Measurements from ENCODE around the gene ANKRD18B.
A peak's percentile ranks its signal among the peaks of the same experiment; 100 is the strongest.
"Not testable (repeated sequence)": the region's sequence is repeated elsewhere in the genome, so short reads cannot be mapped to it uniquely, and the experiment has no call there.

Gene ANKRD18B

DNA sequence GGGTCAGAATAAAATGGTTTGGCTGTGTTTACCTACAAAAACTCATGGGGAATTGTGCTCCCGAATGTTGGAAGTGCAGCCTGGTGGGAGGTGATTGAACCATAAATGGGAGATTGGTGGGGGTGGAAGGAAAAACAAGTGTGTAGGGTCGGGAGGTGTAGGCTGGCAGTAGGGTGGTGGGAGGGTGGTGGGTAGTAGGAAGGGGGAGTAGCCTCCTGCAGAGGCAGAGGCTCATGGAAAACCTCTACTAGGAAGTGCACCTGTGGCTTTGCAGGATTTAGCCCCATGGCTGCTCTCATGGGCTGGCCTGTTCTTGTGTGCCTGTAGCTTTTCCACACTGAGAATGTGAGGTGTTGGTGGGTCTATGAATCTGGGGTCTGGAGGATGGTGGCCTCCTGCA, 63.7 kb downstream of the ANKRD18B start:
- not testable (repeated sequence) for DNase-seq (ENCODE audit: low read depth); H3K4me3 ChIP-seq (ENCODE audit: control insufficient read depth, low read depth, low read length)

DNA sequence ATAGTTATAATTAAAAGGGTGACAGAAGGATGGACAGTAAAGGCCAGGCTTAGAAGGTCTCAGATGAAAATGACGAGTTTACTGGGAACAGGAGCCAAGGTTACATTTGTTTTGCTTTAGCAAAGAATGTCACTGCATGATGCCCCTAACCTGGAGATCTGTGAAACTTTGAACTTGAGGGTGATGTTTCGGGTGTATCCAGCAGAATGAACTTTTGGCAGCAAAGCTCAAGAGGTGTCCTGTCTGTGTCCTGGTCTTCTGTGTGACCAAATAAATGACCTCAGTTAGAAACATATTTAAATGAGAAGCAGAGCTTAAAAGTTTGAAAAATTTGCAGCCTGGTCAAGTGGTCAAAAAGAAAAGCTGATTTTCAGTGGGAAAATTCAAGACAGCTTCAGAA, 64.8 kb downstream of the ANKRD18B start:
- H3K4me3 ChIP-seq (ENCODE audit: control insufficient read depth, low read depth, low read length); DNase-seq (ENCODE audit: low read depth): not testable (repeated sequence)

DNA sequence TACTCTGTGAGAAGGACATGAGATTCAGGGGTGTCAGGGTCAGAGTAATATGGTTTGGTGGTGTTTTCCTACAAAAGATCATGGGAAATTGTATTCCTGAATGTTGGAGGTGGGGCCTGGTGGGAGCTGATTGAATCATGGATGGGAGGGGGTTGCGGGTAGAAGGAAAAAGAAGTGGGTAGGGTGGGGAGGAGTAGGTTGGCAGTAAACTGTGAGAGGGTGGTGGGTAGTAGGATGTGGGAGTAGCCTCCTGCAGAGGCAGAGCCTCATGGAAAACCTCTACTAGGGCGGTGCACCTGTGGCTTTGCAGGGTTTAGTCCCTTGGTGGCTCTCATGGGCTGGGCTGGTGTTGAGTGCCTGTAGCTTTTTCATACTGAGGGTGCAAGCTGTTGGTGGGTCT, 66.8 kb downstream of the ANKRD18B start:
- not testable (repeated sequence) for H3K4me3 ChIP-seq (ENCODE audit: control insufficient read depth, low read depth, low read length); DNase-seq (ENCODE audit: low read depth)

DNA sequence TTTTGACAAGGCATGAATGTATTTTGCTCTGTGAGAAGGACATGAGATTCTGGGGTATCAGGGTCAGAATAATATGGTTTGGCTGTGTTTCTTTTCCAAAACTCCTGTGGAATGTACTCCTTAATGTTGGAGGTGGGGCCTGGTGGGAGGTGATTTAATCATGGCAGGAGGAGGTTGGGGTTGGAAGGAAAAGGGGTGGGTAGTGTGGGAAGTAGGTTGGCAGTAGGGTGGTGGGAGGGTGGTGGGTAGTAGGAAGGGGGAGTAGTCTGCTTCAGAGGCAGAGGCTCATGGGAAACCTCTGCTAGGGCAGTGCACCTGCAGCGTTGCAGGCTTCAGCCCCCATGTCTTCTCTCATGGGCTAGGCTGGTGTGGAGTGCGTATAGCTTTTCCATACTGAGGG, 72.9 kb downstream of the ANKRD18B start:
- DNase-seq (ENCODE audit: low read depth) = not testable (repeated sequence)

DNA sequence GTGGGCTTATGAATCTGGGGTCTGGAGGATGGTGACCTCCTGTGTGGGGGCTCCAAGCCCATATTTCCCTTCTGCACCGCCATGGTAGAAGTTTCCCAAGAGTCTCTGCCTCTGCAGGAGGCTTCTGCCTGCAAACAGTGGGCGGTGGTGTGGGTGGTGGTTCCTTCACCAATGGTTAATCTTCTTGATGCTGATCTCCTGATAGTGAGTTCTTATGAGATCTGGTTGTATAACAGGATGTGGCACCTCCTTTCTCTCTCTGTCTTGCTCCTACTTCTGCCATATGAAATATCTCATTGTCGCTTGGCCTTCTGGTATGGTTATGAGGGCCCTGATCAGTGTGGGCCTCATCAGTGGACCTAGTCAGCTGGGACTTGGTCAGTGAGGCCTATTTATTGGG, 73.3 kb downstream of the ANKRD18B start:
- not testable (repeated sequence) for H3K4me3 ChIP-seq (ENCODE audit: control insufficient read depth, low read depth, low read length); DNase-seq (ENCODE audit: low read depth)

More for the DNA sequence above, 72.9 kb downstream of the ANKRD18B start:
- not testable (repeated sequence) for H3K4me3 ChIP-seq (ENCODE audit: control insufficient read depth, low read depth, low read length)

DNA sequence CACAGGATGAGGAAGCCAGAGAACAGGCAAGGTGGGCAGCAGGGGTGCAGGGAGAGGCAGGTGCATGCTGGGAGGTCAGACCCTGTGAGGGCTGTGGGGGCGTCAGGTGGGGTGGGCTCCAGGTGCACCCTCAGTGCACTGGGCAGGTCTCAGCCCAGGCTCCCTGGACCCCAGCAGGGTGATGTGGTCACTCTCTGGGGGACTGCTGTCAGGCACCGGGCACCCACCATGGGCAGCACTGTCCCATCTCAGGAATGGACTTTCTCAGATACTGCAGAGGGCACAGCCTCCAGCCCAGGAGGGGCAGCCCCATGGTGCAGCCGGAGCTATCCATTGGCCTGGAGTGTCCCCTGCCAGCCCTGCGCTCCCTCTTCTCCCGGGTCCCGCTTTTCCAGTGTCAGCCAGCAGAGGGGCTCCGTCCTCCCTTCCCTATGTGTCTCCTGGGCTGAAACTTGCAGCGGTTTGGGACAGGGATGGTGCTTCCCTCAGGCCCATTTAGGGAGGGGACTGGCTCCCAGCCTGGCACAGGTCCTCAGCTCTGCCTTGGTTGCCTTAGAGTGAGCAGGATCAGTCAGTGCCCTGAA, 74.8 kb downstream of the ANKRD18B start:
- not testable (repeated sequence) for H3K4me3 ChIP-seq (ENCODE audit: control insufficient read depth, low read depth, low read length); DNase-seq (ENCODE audit: low read depth)

DNA sequence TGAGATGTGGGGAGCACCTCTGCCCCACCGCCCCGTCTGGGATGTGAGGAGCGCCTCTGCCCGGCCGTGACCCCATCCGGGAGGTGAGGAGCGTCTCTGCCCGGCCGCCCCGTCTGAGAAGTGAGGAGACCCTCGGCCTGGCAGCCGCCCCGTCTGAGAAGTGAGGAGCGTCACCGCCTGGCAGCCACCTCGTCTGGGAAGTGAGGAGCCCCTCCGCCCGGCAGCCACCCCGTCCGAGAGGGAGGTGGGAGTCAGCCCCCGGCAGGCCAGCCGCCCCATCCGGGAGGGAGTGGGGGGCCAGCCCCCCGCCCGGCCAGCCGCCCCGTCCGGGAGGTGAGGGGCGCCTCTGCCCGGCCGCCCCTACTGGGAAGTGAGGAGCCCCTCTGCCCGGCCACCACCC, 76.9 kb downstream of the ANKRD18B start:
- H3K4me3 ChIP-seq (ENCODE audit: control insufficient read depth, low read depth, low read length); DNase-seq (ENCODE audit: low read depth): not testable (repeated sequence)

DNA sequence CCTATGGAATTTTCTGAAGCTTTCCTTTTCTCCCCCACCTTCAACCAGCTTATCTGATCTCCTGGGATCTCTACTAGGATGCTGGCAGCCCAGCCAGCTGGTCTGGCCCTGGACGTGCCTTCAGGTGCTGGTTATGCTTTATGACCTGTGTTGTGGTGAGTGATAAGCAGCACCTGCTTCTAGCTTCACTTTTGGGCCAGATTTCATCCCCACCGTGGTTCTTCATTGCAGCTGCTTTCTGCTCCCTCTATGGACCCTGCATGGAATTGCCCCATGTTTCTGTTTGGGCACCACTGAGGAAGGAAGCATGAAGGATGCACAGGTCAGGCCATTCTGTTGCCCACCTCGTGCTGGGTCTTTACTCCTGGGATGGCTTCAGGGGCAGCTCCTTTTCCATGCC, 80.2 kb downstream of the ANKRD18B start:
- not testable (repeated sequence) for DNase-seq (ENCODE audit: low read depth); H3K4me3 ChIP-seq (ENCODE audit: control insufficient read depth, low read depth, low read length)
- TF ChIP-seq, protein P1, sequence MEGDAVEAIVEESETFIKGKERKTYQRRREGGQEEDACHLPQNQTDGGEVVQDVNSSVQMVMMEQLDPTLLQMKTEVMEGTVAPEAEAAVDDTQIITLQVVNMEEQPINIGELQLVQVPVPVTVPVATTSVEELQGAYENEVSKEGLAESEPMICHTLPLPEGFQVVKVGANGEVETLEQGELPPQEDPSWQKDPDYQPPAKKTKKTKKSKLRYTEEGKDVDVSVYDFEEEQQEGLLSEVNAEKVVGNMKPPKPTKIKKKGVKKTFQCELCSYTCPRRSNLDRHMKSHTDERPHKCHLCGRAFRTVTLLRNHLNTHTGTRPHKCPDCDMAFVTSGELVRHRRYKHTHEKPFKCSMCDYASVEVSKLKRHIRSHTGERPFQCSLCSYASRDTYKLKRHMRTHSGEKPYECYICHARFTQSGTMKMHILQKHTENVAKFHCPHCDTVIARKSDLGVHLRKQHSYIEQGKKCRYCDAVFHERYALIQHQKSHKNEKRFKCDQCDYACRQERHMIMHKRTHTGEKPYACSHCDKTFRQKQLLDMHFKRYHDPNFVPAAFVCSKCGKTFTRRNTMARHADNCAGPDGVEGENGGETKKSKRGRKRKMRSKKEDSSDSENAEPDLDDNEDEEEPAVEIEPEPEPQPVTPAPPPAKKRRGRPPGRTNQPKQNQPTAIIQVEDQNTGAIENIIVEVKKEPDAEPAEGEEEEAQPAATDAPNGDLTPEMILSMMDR (IDR thresholded peaks at IDR 0.05; ENCODE audit: control insufficient read depth, insufficient read depth, low read depth, low read length, missing control alignments) = peak; percentile 52

DNA sequence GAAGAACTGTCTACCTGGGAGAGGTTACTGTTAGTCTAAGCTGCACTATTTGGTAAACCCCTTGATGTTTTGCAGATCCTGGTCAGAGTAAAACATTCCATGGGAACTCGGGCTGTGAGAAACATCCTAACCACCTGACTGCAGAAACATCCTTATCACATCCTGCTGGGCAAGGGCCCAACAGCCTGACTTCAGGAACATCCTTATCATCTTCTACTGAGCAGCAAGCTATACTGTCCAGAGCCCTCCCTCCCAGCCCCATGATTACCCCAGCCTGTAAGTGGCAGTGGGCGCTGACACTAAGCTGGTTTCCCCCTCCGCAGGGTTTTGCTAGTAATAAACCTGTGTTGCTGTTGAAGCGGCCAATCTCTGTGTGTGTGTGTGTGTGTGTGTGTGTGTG, 80.9 kb downstream of the ANKRD18B start:
- DNase-seq (ENCODE audit: low read depth); H3K4me3 ChIP-seq (ENCODE audit: control insufficient read depth, low read depth, low read length): not testable (repeated sequence)

DNA sequence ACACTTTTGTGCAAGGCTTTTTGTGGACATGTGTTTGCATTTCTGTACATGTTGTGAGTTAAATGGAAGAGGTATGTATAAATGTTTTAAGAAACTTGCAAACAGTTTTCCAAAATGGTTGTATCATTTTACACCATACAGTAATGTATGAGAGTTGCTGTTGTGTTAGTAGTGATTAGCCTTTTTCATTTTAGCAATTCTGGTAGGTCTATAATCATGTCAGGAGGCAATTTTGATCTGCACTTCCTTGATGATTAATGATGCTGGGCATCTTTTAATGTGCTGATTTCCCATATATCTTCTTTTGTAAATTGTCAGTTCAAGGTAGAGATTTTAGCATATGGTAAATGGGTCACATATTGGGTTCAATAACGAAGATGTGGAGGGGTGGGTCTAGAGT, 87.3 kb downstream of the ANKRD18B start:
- no peak overlapping the region for H3K4me3 ChIP-seq (ENCODE audit: control insufficient read depth, low read depth, low read length)
- no peak for DNase-seq (ENCODE audit: low read depth)
- TF ChIP-seq, protein P1 (IDR thresholded peaks at IDR 0.05; ENCODE audit: control insufficient read depth, insufficient read depth, low read depth, low read length, missing control alignments) = no peak

DNA sequence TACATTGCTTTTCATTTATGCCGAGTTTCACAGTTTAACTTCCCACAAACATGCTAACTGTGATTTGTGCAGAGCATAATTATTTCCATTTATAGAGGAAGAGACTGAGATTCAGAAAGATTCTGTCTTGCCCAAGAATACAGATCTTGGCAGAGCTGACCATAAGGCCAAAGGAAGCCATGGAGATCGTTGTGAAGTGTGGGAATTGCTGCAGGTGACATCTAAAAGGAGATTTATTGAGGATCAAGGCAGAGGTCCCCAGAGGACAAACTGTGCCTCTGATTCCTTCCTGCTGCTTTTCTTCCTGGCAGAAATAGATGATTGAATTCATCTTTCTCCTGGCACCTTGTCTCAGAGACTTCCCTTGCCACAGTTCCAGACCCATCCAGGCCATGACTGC, 88.4 kb downstream of the ANKRD18B start:
- DNase-seq (ENCODE audit: low read depth); H3K4me3 ChIP-seq (ENCODE audit: control insufficient read depth, low read depth, low read length): not testable (repeated sequence)

DNA sequence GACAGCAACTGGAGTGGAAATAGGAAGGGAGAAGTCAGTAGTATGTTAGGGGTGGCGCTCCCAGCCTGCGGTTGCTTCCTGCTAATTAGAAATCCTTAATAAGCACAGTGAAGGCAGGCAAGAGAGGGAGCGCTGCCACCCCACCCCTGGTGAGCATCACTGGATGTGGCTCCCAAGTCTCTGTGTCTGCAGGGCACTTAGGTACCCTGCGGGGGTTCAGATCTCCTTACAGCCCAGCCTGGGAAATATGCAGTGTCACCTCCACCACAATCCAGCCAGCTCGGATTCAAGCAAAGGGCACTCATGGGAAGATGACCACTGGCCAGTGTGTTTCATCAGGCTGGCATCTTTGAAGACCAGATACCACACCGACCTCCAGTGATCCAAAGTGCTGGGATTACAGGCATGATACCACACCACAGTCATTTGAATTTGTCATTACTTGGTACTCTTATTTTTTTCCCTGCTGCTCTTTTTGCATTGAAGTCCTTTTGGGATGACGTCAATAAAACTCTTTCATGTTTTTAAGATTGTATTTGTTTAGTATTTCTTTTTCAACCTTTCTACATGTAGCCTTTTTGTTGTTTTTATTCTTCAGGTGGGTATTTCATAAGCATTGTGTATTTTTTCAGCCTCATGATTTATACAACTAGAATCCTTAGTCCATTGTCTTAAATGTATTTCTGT, 90.1 kb downstream of the ANKRD18B start:
- no peak for DNase-seq (ENCODE audit: low read depth)
- TF ChIP-seq, protein P1 (IDR thresholded peaks at IDR 0.05; ENCODE audit: control insufficient read depth, insufficient read depth, low read depth, low read length, missing control alignments) = no peak
- no peak overlapping the region for H3K4me3 ChIP-seq (ENCODE audit: control insufficient read depth, low read depth, low read length)

DNA sequence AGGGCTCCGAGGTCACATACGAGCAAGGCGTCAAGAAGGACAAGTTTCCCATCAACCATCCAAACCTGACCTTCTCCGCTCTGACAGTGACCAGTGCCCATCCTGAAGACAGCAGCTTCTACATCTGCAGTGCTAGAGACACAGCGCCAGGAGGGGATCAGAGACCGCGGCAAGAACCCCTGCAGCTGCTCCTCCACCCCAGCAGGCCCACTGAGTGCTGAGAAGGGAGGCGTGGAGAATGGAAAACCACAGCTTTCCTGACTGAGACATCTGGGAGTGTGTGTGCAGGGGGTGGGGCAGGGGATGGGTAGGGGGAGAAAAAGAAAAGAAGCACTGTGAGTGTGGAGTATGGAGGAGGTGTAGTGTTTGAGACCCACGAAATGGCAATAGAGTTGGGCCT, 94.3 kb downstream of the ANKRD18B start:
- H3K4me3 ChIP-seq (ENCODE audit: control insufficient read depth, low read depth, low read length); DNase-seq (ENCODE audit: low read depth): not testable (repeated sequence)

Measured in AG09309 (cell line).